GM21390 (cell line): Measurements from ENCODE around the gene EIF3A.
"Not testable (repeated sequence)": the region's sequence is repeated elsewhere in the genome, so short reads cannot be mapped to it uniquely, and the experiment has no call there.

Experiments used
- ATAC-seq: cut with Tn5 transposase; IDR thresholded peaks from one replicate; pipeline ENCODE4 v1.9.1; 2021; ENCODE audit not compliant: unreplicated experiment

Gene EIF3A

GRCh38 chr10:119049777-119050176 is 30.8 kb downstream of the EIF3A start:
- no peak for ATAC-seq

GRCh38 chr10:119049361-119049760 is 31.3 kb downstream of the EIF3A start:
- ATAC-seq: no peak

- no peak for ATAC-seq
Observed at GRCh38 chr10:119045561-119045960, 35.1 kb downstream of the EIF3A start.

GRCh38 chr10:119042169-119042568 is 38.4 kb downstream of the EIF3A start:
- no peak for ATAC-seq

DNA sequence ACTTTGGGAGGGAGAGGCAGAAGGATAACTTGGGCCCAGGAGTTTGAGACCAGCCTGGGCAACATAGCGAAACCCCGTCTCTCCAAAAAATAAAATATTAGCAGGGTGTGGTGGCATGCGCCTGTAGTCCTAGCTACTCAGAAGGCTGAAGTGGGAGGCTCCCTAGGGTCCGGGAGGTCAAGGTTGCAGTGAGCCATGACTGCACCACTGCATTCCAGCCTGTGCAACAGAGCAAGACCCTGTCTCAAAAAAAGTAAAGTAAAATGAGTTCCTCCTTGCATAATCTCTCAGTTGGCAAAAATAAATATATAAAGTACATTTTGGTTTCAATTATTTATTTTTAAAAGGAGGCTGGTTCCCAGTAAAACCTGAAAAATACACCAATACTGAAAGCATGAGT is 39.3 kb downstream of the EIF3A start:
- ATAC-seq: no peak

- no peak for ATAC-seq
Observed at GRCh38 chr10:119039161-119039560, 41.5 kb downstream of the EIF3A start.

GRCh38 chr10:119031496-119032059 is 49.0 kb downstream of the EIF3A start:
- ATAC-seq: no peak

- ATAC-seq: peak; percentile 68
Observed at GRCh38 chr10:119030421-119031250, 50.0 kb downstream of the EIF3A start.

DNA sequence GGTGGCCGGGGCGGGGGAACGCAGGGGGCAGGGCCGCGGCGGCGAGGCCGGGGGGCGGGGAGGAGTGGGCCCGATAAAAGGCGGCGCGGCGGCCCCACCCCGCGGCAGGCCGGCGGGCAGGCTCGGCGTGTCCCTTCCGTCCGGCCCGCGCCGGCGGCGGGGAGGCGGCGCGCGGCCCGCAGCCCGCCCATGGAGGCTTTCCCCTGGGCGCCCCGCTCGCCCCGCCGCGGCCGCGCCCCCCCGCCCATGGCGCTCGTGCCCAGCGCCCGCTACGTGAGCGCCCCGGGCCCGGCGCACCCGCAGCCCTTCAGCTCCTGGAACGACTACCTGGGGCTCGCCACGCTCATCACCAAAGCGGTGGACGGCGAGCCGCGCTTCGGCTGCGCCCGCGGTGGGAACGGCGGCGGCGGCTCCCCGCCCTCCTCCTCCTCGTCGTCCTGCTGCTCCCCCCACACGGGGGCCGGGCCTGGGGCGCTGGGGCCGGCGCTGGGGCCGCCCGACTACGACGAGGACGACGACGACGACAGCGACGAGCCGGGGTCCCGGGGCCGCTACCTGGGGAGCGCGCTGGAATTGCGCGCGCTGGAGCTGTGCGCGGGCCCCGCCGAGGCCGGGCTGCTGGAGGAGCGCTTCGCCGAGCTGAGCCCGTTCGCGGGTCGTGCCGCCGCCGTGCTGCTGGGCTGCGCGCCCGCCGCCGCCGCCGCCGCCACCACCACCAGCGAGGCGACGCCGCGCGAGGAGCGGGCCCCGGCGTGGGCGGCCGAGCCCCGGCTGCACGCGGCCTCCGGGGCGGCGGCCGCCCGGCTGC is 50.8 kb downstream of the EIF3A start, which contains the start of gene NANOS1:
TSS of gene NANOS1 (plus strand) at position 102 of the 808 bp plus-strand sequence. CDS start at position 190, 88 bp downstream.
- ATAC-seq: peak; percentile 23

DNA sequence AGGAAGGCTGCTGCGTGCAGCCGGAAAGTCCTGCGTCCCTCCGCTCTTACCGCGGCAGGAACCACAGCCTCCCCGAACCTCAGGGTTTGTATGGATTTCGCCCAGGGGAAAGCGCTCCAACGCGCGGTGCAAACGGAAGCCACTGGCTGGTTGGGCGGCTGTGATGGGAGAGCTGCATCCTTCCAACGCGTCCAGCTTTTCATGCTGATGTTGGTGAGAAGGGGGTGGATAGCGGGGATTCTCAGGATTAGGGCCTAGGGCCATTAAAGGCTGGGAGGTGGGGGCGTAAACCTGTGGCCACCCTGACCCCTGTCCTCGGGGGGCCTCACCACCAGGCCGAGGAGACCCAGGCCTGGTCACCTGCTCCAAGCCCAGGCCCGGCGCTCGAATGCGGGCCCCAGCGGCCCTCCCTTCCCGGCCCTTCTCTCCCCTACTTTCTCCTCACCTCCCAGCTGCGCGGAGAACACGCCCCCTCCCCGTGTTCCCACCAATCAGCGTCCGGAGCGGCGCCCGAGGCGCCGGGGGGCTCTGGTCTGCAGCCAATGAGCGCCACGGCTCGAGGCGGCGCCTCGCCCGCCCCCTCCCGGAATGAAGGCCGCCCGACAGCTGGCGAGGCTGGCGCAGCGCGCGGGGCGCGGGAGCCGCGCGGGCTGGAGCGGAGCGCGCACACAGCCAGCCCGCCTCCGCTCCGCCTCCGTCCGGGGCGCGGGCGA is 51.6 kb downstream of the EIF3A start:
- ATAC-seq: peak; percentile 54

- not testable (repeated sequence) for ATAC-seq
Observed at GRCh38 chr10:119028445-119028899, 52.1 kb downstream of the EIF3A start.

DNA sequence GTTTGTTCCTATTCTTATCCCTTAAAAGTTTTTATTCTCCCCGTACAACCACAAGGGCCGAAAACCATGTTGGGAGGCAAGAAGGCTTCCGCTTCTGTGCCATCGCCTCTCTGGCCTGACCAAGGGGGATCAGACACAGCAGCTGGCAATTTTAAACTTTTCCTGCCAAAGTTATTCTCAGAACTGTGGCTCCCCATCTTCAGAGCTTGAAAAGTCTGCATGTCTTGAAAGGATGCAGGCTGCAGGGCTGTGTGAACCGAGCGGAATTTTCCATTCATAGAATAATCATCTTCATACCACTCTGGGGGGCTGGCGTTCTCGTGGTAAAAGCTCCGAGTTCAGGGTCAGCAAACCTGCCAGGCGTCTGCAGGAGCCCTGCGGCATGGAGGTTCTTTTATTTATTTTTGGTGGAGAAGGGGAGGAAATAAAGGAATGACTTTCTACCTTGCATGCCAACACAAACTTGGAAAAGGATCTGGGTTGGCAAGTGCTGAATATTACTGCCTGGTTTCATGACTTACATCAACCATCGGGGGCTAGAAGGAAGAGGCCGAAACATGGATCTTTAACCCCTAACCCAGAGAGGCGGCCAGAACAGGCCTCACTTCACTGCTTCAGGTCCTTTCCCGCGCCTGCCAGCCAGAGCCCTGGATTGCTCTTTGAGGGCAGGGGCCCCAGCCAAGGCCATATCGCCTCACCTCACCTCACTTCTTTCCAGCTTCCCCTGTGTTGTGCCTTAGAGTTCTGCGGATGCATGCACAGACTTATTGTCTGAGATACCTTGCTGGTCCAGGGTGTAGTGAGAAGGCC is 54.1 kb downstream of the EIF3A start:
- no peak for ATAC-seq

- ATAC-seq: no peak
Observed at GRCh38 chr10:119025776-119026175, 54.8 kb downstream of the EIF3A start.

GRCh38 chr10:119025336-119025735 is 55.3 kb downstream of the EIF3A start:
- ATAC-seq: no peak

DNA sequence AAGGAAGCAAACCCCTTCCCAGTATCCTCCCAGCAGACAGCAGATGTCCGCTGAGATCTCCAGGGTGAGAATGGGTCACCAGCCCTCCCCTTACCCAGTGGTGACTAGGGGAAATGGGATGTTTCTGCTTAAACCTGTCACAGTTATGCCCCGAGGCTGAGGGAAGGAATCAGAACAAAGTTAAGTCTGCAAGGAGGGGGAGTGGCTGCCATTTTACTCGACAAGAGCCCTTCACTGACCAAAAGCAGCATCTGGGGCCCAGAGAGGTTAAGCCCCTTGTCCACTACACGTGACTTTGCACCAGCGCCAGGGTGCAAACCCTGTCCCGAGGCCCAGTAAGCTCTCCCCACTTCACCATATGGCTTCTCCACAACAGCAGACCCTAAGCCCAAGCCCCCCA is 55.7 kb downstream of the EIF3A start:
- ATAC-seq: no peak

DNA sequence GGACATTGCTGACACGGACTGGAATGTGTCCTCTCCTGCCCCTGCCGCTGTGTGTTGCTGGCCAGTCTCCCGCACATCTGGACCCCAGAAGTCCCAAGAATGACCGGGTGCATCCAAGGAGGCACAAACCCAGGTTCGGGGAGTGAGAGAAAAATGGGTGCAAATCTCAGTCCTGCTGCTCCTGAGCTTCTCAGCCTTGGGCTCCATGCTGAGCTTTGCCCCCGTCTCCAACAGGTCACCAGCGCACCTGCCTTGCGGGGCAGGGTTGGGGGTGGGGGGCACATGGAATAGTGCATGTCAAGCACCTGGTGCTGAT is 57.1 kb downstream of the EIF3A start:
- no peak for ATAC-seq

GRCh38 chr10:119022846-119023552 is 57.6 kb downstream of the EIF3A start:
- no peak for ATAC-seq

DNA sequence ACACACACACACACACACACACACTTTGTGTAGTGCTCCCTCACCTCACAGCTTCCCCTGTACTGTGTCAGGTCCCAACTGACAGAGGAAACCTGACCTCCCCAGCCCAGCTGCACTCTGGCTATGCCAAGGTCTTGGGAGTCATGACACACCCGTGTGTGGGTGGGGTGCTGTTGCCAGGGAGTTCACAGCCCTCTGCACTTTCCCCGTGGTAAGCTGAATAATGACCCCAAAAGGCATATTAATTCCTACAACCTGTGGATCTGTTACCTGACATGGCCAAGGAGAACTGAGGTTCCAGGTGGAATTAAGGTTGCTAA is 60.0 kb downstream of the EIF3A start:
- no peak for ATAC-seq

- ATAC-seq: no peak
Observed at GRCh38 chr10:119007211-119007574, 73.4 kb downstream of the EIF3A start.
